Thymus (tissue), 11 donors: Measurements from ENCODE around the gene ZNF606. TPM values are rescaled to one million over a fixed set of nuclear protein-coding genes. Genes with fewer than 3 reads are reported as not detected.

Experiments used
- DNase-seq, 9 donors: peaks; one replicate each; pipeline ENCODE4 v3.0.0-alpha.2; 2013; ENCODE audit warnings: low spot score in 9 of 9, low read depth in 6 of 9, missing footprints in 1 of 9
- H3K27ac ChIP-seq, 2 donors: one replicate each; pipeline ENCODE4 v1.5.1; 2013; ENCODE audit warnings: control low read depth in 1 of 2, low read depth in 1 of 2, low read length in 1 of 2, mild to moderate bottlenecking in 1 of 2, moderate library complexity in 1 of 2
- H3K27me3 ChIP-seq, 2 donors: one replicate each; pipeline ENCODE4 v1.5.1; 2013; ENCODE audit warnings: low read length in 1 of 2; ENCODE audit not compliant: control insufficient read depth in 2 of 2, insufficient read depth in 1 of 2
- H3K36me3 ChIP-seq, 2 donors: one replicate each; pipeline ENCODE4 v1.5.1; 2013; ENCODE audit warnings: low read length in 1 of 2, mild to moderate bottlenecking in 1 of 2, moderate library complexity in 1 of 2; ENCODE audit not compliant: control insufficient read depth in 2 of 2, insufficient read depth in 2 of 2
- H3K4me1 ChIP-seq, 2 donors: one replicate each; pipeline ENCODE4 v1.5.1; 2013; ENCODE audit warnings: low read length in 2 of 2; ENCODE audit not compliant: control insufficient read depth in 2 of 2, insufficient read depth in 2 of 2
- H3K4me3 ChIP-seq, 2 donors: one replicate each; pipeline ENCODE4 v1.5.1; 2013; ENCODE audit warnings: low read length in 2 of 2, control low read depth in 1 of 2, mild to moderate bottlenecking in 1 of 2
- H3K9me3 ChIP-seq, 2 donors: one replicate each; pipeline ENCODE4 v1.5.1; 2013; ENCODE audit warnings: low read length in 1 of 2, mild to moderate bottlenecking in 1 of 2; ENCODE audit not compliant: control insufficient read depth in 2 of 2, insufficient read depth in 1 of 2
- WGBS: extraction: QIAGEN DNeasy Blood & Tissue Kit; methylation state at CpG from one replicate; pipeline ENCODE4 v1.1.7; 2013; 5-methylcytosine and 5-hydroxymethylcytosine counted together
- polyA plus RNA-seq: library from polyadenylated mRNA; stranded (reverse); fragments of 200-250 nt; gene quantifications from one replicate; pipeline ENCODE4 v1.2.3, GENCODE V29; 2013
- total RNA-seq: library from RNA; stranded (reverse); fragments of 120-200 nt; gene quantifications from one replicate; pipeline ENCODE4 v1.2.4, GENCODE V29; 2013
- donor health status: healthy.

Gene ZNF606
- total and polyA plus RNA-seq, 2 donors: 17.8 to 18.8 TPM

DNA sequence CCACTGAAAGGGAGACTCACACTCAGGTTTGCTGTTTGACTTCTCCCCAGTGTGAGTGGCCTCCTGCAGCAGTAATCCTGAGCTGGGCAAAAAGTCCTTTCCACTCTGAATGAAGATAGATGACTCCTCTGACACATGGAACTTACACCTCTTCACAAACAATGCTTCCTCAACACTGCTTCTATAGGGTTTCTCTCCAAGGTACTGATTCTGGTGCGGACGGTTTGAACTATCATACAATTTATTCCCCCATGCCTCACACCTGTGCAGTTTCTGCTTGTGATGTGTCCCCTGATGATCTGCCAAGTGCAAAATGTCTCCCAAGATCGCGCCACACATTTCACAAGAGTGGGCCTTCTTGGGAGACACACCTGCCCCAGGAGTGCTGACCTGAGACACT lies 75.0 kb downstream of the ZNF606 start:
- no peak overlapping the region for H3K4me3 ChIP-seq
- H3K9me3 ChIP-seq: peaks cover 11 to 48% of the 10 kb centered on the region in 2 donors
- WGBS: 97% methylated on average over 4 of the region's 4 CpGs
- H3K36me3 ChIP-seq: peaks cover 7 to 33% of the 10 kb centered on the region in 2 donors
- no peaks in the 10 kb centered on the region for H3K27me3 ChIP-seq
- H3K27ac ChIP-seq: no peak overlapping the region
- no peaks in the 10 kb centered on the region for H3K4me1 ChIP-seq
- DNase-seq: no peak

Other genes starting within 250 kb of the ZNF606 start
- gene ZNF586, start 233.1 kb downstream of the ZNF606 start, total RNA-seq: 26.9 TPM
- 15.2 TPM for gene ZNF586, start 233.1 kb downstream of the ZNF606 start, polyA plus RNA-seq
- gene ZNF552, start 187.9 kb downstream of the ZNF606 start, total RNA-seq: 7.3 TPM
- 7.8 TPM for gene ZNF552, start 187.9 kb downstream of the ZNF606 start, polyA plus RNA-seq
- 12.4 TPM for gene ZNF587B, start 172.5 kb downstream of the ZNF606 start, total RNA-seq
- 9.1 TPM for gene ZNF587B, start 172.5 kb downstream of the ZNF606 start, polyA plus RNA-seq
- 16.6 TPM for gene ZNF587, start 153.0 kb downstream of the ZNF606 start, total RNA-seq
- 25.4 TPM for gene ZNF587, start 153.0 kb downstream of the ZNF606 start, polyA plus RNA-seq
- gene ZNF814, start 113.8 kb downstream of the ZNF606 start, total RNA-seq: 19.5 TPM
- gene ZNF814, start 113.8 kb downstream of the ZNF606 start, polyA plus RNA-seq: 16.7 TPM
- 15.1 TPM for gene ZNF417, start 86.2 kb downstream of the ZNF606 start, total RNA-seq
- gene ZNF417, start 86.2 kb downstream of the ZNF606 start, polyA plus RNA-seq: 5.4 TPM
- gene ZNF418, start 67.4 kb downstream of the ZNF606 start, total RNA-seq: 12.8 TPM
- 8.2 TPM for gene ZNF418, start 67.4 kb downstream of the ZNF606 start, polyA plus RNA-seq
- 7.5 TPM for gene ZNF256, start 55.1 kb downstream of the ZNF606 start, total RNA-seq
- 7.0 TPM for gene ZNF256, start 55.1 kb downstream of the ZNF606 start, polyA plus RNA-seq
- gene C19orf18, start 28.3 kb downstream of the ZNF606 start, total RNA-seq: 0.47 TPM
- gene C19orf18, start 28.3 kb downstream of the ZNF606 start, polyA plus RNA-seq: 7.7 TPM
- gene ZSCAN1, start 31.2 kb upstream of the ZNF606 start, total RNA-seq: 0.42 TPM
- gene ZSCAN1, start 31.2 kb upstream of the ZNF606 start, polyA plus RNA-seq: 1.6 TPM
- 7.0 TPM for gene ZNF135, start 56.5 kb upstream of the ZNF606 start, total RNA-seq
- 14.6 TPM for gene ZNF135, start 56.5 kb upstream of the ZNF606 start, polyA plus RNA-seq
- 27.8 TPM for gene ZSCAN18, start 95.4 kb upstream of the ZNF606 start, total RNA-seq
- 73.4 TPM for gene ZSCAN18, start 95.4 kb upstream of the ZNF606 start, polyA plus RNA-seq
- gene ZNF329, start 148.0 kb upstream of the ZNF606 start, total RNA-seq: 11.9 TPM
- 9.3 TPM for gene ZNF329, start 148.0 kb upstream of the ZNF606 start, polyA plus RNA-seq
- 15.7 TPM for gene ZNF274, start 180.2 kb upstream of the ZNF606 start, total RNA-seq
- 33.2 TPM for gene ZNF274, start 180.2 kb upstream of the ZNF606 start, polyA plus RNA-seq
- gene ZNF544, start 226.1 kb upstream of the ZNF606 start, total RNA-seq: 37.1 TPM
- 28.0 TPM for gene ZNF544, start 226.1 kb upstream of the ZNF606 start, polyA plus RNA-seq